SHP77 (cell line): Measurements from ENCODE around the gene SUV39H1.
A peak's percentile ranks its signal among the peaks of the same experiment; 100 is the strongest.
"Not testable (repeated sequence)": the region's sequence is repeated elsewhere in the genome, so short reads cannot be mapped to it uniquely, and the experiment has no call there.

ENCODE experiments used
- DNase-seq, 2 experiments: peaks; one replicate each; lab custom pipeline; 2025; lab: John Stamatoyannopoulos, UW

The SUV39H1 gene

GRCh38 chrX:48696301-48696908 lies at the start of gene SUV39H1:
Gene SUV39H1 (plus strand): TSS chrX:48696734. CDS start chrX:48696785, 51 bp downstream.
- peak; percentile 50 to 81 for DNase-seq

GRCh38 chrX:48648336-48648751 lies 48.2 kb upstream of the SUV39H1 start:
- DNase-seq, result peak; percentile 3 to 46

GRCh38 chrX:48649102-48649501 lies 47.4 kb upstream of the SUV39H1 start:
- DNase-seq, result no peak

GRCh38 chrX:48652055-48652579 lies 44.4 kb upstream of the SUV39H1 start:
- not testable (repeated sequence) for DNase-seq

GRCh38 chrX:48654746-48655145 lies 41.8 kb upstream of the SUV39H1 start:
- DNase-seq, result not testable (repeated sequence)

GRCh38 chrX:48659686-48660085 lies 36.8 kb upstream of the SUV39H1 start:
- not testable (repeated sequence) for DNase-seq

- DNase-seq, result no peak
Measured at GRCh38 chrX:48663241-48663640, 33.3 kb upstream of the SUV39H1 start.

- DNase-seq, result no peak
Measured at GRCh38 chrX:48664156-48664555, 32.4 kb upstream of the SUV39H1 start.

- no peak for DNase-seq
Measured at GRCh38 chrX:48665991-48666390, 30.5 kb upstream of the SUV39H1 start.

GRCh38 chrX:48666649-48667048 lies 29.9 kb upstream of the SUV39H1 start:
- no peak for DNase-seq

- DNase-seq, result no peak
Measured at GRCh38 chrX:48667509-48667908, 29.0 kb upstream of the SUV39H1 start.

GRCh38 chrX:48668187-48668586 lies 28.3 kb upstream of the SUV39H1 start:
- not testable (repeated sequence) for DNase-seq

GRCh38 chrX:48676106-48676892 lies 20.2 kb upstream of the SUV39H1 start:
- DNase-seq, result peak; percentile 80 to 86

GRCh38 chrX:48676893-48677270 lies 19.7 kb upstream of the SUV39H1 start:
- DNase-seq, result no peak

GRCh38 chrX:48677516-48677915 lies 19.0 kb upstream of the SUV39H1 start:
- no peak for DNase-seq

GRCh38 chrX:48680467-48680866 lies 16.1 kb upstream of the SUV39H1 start:
- not testable (repeated sequence) for DNase-seq

GRCh38 chrX:48680925-48681324 lies 15.6 kb upstream of the SUV39H1 start:
- not testable (repeated sequence) for DNase-seq

GRCh38 chrX:48681539-48682183 lies 14.9 kb upstream of the SUV39H1 start:
- DNase-seq, result no peak

GRCh38 chrX:48682795-48683194 lies 13.7 kb upstream of the SUV39H1 start:
- not testable (repeated sequence) for DNase-seq

- no peak for DNase-seq
Measured at GRCh38 chrX:48683411-48683982, 13.0 kb upstream of the SUV39H1 start, which contains the start of gene WAS. Gene WAS (plus strand): TSS chrX:48683799. CDS start chrX:48683854, 55 bp downstream.

- no peak for DNase-seq
Measured at GRCh38 chrX:48684134-48684533, 12.4 kb upstream of the SUV39H1 start.

- DNase-seq, result no peak
Measured at GRCh38 chrX:48685416-48685815, 11.1 kb upstream of the SUV39H1 start.
